Lung (tissue), 12 donors: Measurements from ENCODE around the gene ACTN1. TPM values are rescaled to one million over a fixed set of nuclear protein-coding genes. Genes with fewer than 3 reads are reported as not detected.

Source experiments
- ATAC-seq: fragments of 200-7000 bp; cut with Tn5 transposase; one replicate; pipeline ENCODE4 v1.9.1; 2020; ENCODE audit warnings: moderate number of reproducible peaks; ENCODE audit not compliant: insufficient read depth, low FRiP score
- DNase-seq, 3 donors: peaks; one replicate each; pipeline ENCODE4 v3.0.0-alpha.2; 2013 to 2017
- H3K27ac ChIP-seq, 2 donors: one replicate each; pipeline ENCODE4 v1.5.1; 2013; ENCODE audit warnings: mild to moderate bottlenecking in 2 of 2, moderate library complexity in 2 of 2, control low read depth in 1 of 2, inconsistent platforms in 1 of 2, low read depth in 1 of 2, low read length in 1 of 2
- H3K27me3 ChIP-seq, 3 donors: one replicate each; pipeline ENCODE4 v1.5.1; 2013; ENCODE audit warnings: low read length in 2 of 3; ENCODE audit not compliant: control insufficient read depth in 3 of 3, insufficient read depth in 3 of 3
- H3K36me3 ChIP-seq, 4 donors: one replicate each; pipeline ENCODE4 v1.5.1; 2013; ENCODE audit warnings: low read length in 4 of 4, mild to moderate bottlenecking in 1 of 4, moderate library complexity in 1 of 4; ENCODE audit not compliant: control insufficient read depth in 4 of 4, insufficient read depth in 4 of 4
- H3K4me1 ChIP-seq, 5 donors: one replicate each; pipeline ENCODE4 v1.5.1; 2013; ENCODE audit warnings: low read length in 5 of 5, mild to moderate bottlenecking in 2 of 5, moderate library complexity in 1 of 5; ENCODE audit not compliant: control insufficient read depth in 5 of 5, insufficient read depth in 5 of 5
- H3K4me3 ChIP-seq: one replicate; pipeline ENCODE4 v1.5.1; 2013; ENCODE audit warnings: mild to moderate bottlenecking, control low read depth, moderate library complexity
- H3K9ac ChIP-seq, 2 donors: one replicate each; pipeline ENCODE4 v1.5.1; 2013; ENCODE audit warnings: low read length in 2 of 2, control low read depth in 1 of 2; ENCODE audit not compliant: insufficient read depth in 1 of 2
- H3K9me3 ChIP-seq, 4 donors: one replicate each; pipeline ENCODE4 v1.5.1; 2013; ENCODE audit warnings: low read length in 3 of 4, mild to moderate bottlenecking in 1 of 4, moderate library complexity in 1 of 4; ENCODE audit not compliant: control insufficient read depth in 4 of 4, insufficient read depth in 3 of 4
- WGBS, 2 donors: extraction: QIAGEN DNeasy Blood & Tissue Kit; methylation state at CpG; one replicate each; pipeline ENCODE4 v1.1.7; 2013; 5-methylcytosine and 5-hydroxymethylcytosine counted together
- polyA plus RNA-seq, 2 donors: library from polyadenylated mRNA; stranded (reverse); fragments of 200-250 nt; gene quantifications; one replicate each; pipeline ENCODE4 v1.2.1, GENCODE V29; 2013
- total RNA-seq, 2 donors: library from RNA; depleted of rRNA in 1 of 2; stranded (reverse); fragments of >200 nt in 1 of 2; gene quantifications; one replicate each; pipeline ENCODE4 v1.2.1, GENCODE V29; 2014 to 2021
- TF ChIP-seq, protein P1 (sequence below): IDR thresholded peaks from 2 replicates; pipeline ENCODE4 v1.5.1; 2012; ENCODE audit warnings: mild to moderate bottlenecking; ENCODE audit errors: control extremely low read depth, extremely low read depth
- donor health status: control.
- donor health status: control.
- donor health status: Bipolar disorder and iron deficiency.
- donor health status: healthy.
- donor health status: DM: yes; HTN: yes; CAD: no.

Gene ACTN1
- total and polyA plus RNA-seq, 4 donors = 40.9 to 168 (median 117) TPM

GRCh38 chr14:68864361-68864750 lies 114.7 kb downstream of the ACTN1 start:
- no peak overlapping the region for H3K9ac ChIP-seq
- DNase-seq = no peak
- TF ChIP-seq, protein P1, sequence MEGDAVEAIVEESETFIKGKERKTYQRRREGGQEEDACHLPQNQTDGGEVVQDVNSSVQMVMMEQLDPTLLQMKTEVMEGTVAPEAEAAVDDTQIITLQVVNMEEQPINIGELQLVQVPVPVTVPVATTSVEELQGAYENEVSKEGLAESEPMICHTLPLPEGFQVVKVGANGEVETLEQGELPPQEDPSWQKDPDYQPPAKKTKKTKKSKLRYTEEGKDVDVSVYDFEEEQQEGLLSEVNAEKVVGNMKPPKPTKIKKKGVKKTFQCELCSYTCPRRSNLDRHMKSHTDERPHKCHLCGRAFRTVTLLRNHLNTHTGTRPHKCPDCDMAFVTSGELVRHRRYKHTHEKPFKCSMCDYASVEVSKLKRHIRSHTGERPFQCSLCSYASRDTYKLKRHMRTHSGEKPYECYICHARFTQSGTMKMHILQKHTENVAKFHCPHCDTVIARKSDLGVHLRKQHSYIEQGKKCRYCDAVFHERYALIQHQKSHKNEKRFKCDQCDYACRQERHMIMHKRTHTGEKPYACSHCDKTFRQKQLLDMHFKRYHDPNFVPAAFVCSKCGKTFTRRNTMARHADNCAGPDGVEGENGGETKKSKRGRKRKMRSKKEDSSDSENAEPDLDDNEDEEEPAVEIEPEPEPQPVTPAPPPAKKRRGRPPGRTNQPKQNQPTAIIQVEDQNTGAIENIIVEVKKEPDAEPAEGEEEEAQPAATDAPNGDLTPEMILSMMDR = no peak
- 90 to 94% methylated on average over 6 of the region's 6 CpGs for WGBS, 2 donors
- ATAC-seq = no peak
- H3K4me1 ChIP-seq = peaks cover 0 to 2% (median 0%) of the 10 kb centered on the region in 5 donors
- H3K27ac ChIP-seq = no peak overlapping the region
- peaks cover 0 to 9% (median 2%) of the 10 kb centered on the region in 4 donors for H3K9me3 ChIP-seq
- H3K4me3 ChIP-seq = no peak overlapping the region
- H3K36me3 ChIP-seq = no peaks in the 10 kb centered on the region
- no peaks in the 10 kb centered on the region for H3K27me3 ChIP-seq

- TF ChIP-seq, protein P1 = no peak
- peaks cover 0 to 2% (median 0%) of the 10 kb centered on the region in 5 donors for H3K4me1 ChIP-seq
- no peak overlapping the region for H3K4me3 ChIP-seq
- no peaks in the 10 kb centered on the region for H3K27me3 ChIP-seq
- H3K27ac ChIP-seq = no peak overlapping the region
- H3K9me3 ChIP-seq = peaks cover 0 to 9% (median 2%) of the 10 kb centered on the region in 4 donors
- WGBS, 2 donors = 69 to 74% methylated on average over 13 of the region's 13 CpGs
- DNase-seq (no peak), ATAC-seq (no peak)
- H3K36me3 ChIP-seq = no peaks in the 10 kb centered on the region
- no peak overlapping the region for H3K9ac ChIP-seq
Measured at GRCh38 chr14:68863610-68864360, 115.3 kb downstream of the ACTN1 start.

DNA sequence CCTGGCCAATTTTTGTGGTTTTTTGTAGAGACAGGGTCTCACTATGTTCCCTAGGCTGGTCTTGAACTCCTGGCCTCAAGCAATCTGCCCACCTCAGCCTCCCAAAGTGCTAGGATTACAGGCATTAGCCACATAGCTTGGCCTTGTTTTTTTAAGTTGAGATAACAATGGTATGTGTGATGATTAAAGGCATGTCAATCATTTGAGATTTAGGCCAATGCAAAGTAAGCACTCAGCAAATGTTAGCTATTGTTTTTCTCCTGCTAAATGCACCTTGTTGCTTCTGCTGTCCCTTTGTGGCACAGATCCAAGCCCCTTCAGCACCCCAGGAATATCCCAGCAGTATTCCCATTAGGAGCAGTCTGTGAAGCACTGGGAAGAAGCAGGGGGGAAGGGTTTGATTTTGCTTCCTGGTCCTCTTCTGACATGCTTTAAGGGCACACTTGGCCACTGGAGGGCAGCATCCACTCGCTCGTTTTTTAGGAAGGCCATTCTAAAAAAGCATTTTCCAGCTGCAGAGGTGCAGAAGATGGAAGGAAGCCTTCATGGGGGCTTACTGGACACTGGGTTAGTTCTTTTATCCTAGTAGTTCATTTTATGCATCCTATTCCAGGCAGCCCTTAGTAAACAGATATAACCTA lies 116.0 kb downstream of the ACTN1 start:
- no peaks in the 10 kb centered on the region for H3K27me3 ChIP-seq
- TF ChIP-seq, protein P1 = peak; percentile 72
- no peaks in the 10 kb centered on the region for H3K36me3 ChIP-seq
- 2 to 3% methylated on average over 2 of the region's 2 CpGs for WGBS, 2 donors
- no peak overlapping the region for H3K27ac ChIP-seq
- DNase-seq = peak; percentile 86 to 90 (median 90)
- peak; percentile 77 for ATAC-seq
- H3K9me3 ChIP-seq = peaks cover 0 to 9% (median 2%) of the 10 kb centered on the region in 4 donors
- H3K9ac ChIP-seq = no peak overlapping the region
- H3K4me3 ChIP-seq = no peak overlapping the region
- H3K4me1 ChIP-seq = peaks cover 0 to 2% (median 0%) of the 10 kb centered on the region in 5 donors
